Trophoblast cell (in vitro differentiated cells and primary cell): ENCODE data around the gene COLEC11.

Experiments
- DNase-seq, 2 donors: peaks; one replicate each; pipeline ENCODE4 v3.0.0-alpha.2; 2016
- H2AFZ ChIP-seq: 2 replicates; pipeline ENCODE4 v1.6.1; 2013; ENCODE audit warnings: low read length, moderate library complexity, mild to moderate bottlenecking; ENCODE audit not compliant: insufficient read depth, poor library complexity
- H2AK5ac ChIP-seq: 2 replicates; pipeline ENCODE4 v1.6.1; 2013; ENCODE audit warnings: mild to moderate bottlenecking, low read length
- H2BK120ac ChIP-seq: 2 replicates; pipeline ENCODE4 v1.6.1; 2013; ENCODE audit warnings: low read length, mild to moderate bottlenecking, moderate library complexity; ENCODE audit not compliant: insufficient read depth, poor library complexity
- H2BK12ac ChIP-seq: 2 replicates; pipeline ENCODE4 v1.6.1; 2013; ENCODE audit warnings: mild to moderate bottlenecking, low read length, moderate library complexity
- H2BK5ac ChIP-seq: 2 replicates; pipeline ENCODE4 v1.6.1; 2013; ENCODE audit warnings: low read length, low read depth, moderate library complexity, mild to moderate bottlenecking; ENCODE audit not compliant: poor library complexity
- H3K14ac ChIP-seq: 2 replicates; pipeline ENCODE4 v1.6.1; 2013; ENCODE audit warnings: mild to moderate bottlenecking, low read length
- H3K18ac ChIP-seq: 2 replicates; pipeline ENCODE4 v1.6.1; 2013; ENCODE audit warnings: mild to moderate bottlenecking, low read length
- H3K23ac ChIP-seq: 2 replicates; pipeline ENCODE4 v1.6.1; 2013; ENCODE audit warnings: low read length
- H3K27ac ChIP-seq: 2 replicates; pipeline ENCODE4 v1.5.1; 2013; ENCODE audit warnings: low read depth, mild to moderate bottlenecking, inconsistent platforms, low read length, moderate library complexity
- H3K27me3 ChIP-seq: 2 replicates; pipeline ENCODE4 v1.6.1; 2013; ENCODE audit warnings: inconsistent platforms, mild to moderate bottlenecking, low read length, moderate library complexity; ENCODE audit not compliant: insufficient read depth
- H3K36me3 ChIP-seq, 2 experiments: 1 replicate in 1 of 2; 2 replicates in 1 of 2; pipeline ENCODE4 v1.6.1; 2013; ENCODE audit warnings: low read length in 2 of 2, mild to moderate bottlenecking in 2 of 2, moderate library complexity in 1 of 2; ENCODE audit not compliant: insufficient read depth in 2 of 2, control insufficient read depth in 1 of 2
- H3K4ac ChIP-seq: 2 replicates; pipeline ENCODE4 v1.6.1; 2013; ENCODE audit warnings: low read depth, mild to moderate bottlenecking, low read length, moderate library complexity
- H3K4me1 ChIP-seq, 2 experiments: 1 replicate in 1 of 2; 2 replicates in 1 of 2; pipeline ENCODE4 v1.6.1; 2013; ENCODE audit warnings: low read length in 2 of 2, mild to moderate bottlenecking in 2 of 2, moderate library complexity in 1 of 2; ENCODE audit not compliant: insufficient read depth in 2 of 2, control insufficient read depth in 1 of 2
- H3K4me2 ChIP-seq: 2 replicates; pipeline ENCODE4 v1.6.1; 2013; ENCODE audit warnings: inconsistent platforms, mild to moderate bottlenecking, low read length, moderate library complexity
- H3K4me3 ChIP-seq: 2 replicates; pipeline ENCODE4 v1.5.1; 2013; ENCODE audit warnings: mild to moderate bottlenecking, low read depth, low read length, inconsistent platforms
- H3K79me1 ChIP-seq: one replicate; pipeline ENCODE4 v1.6.1; 2013; ENCODE audit warnings: low read length
- H3K79me2 ChIP-seq: 2 replicates; pipeline ENCODE4 v1.6.1; 2013; ENCODE audit warnings: low read length, mild to moderate bottlenecking; ENCODE audit not compliant: control insufficient read depth, insufficient read depth, poor library complexity
- H3K9ac ChIP-seq: 2 replicates; pipeline ENCODE4 v1.6.1; 2013; ENCODE audit warnings: mild to moderate bottlenecking, low read length
- H3K9me3 ChIP-seq: 2 replicates; pipeline ENCODE4 v1.6.1; 2013; ENCODE audit warnings: low read depth, mild to moderate bottlenecking, control low read depth, inconsistent platforms, low read length; ENCODE audit not compliant: insufficient read depth
- H4K12ac ChIP-seq: 2 replicates; pipeline ENCODE4 v1.6.1; 2013; ENCODE audit warnings: low read depth, mild to moderate bottlenecking, low read length, moderate library complexity
- H4K8ac ChIP-seq: 2 replicates; pipeline ENCODE4 v1.6.1; 2013; ENCODE audit warnings: low read depth, mild to moderate bottlenecking, low read length, moderate library complexity
- H4K91ac ChIP-seq: one replicate; pipeline ENCODE4 v1.6.1; 2013; ENCODE audit warnings: low read depth, mild to moderate bottlenecking, low read length, moderate library complexity
- WGBS: extraction: QIAGEN DNeasy Blood & Tissue Kit; methylation state at CpG from one replicate; pipeline ENCODE4 v1.1.7; 2013; ENCODE audit warnings: missing lambda C conversion rate; ENCODE audit not compliant: insufficient read length, insufficient coverage; ENCODE audit errors: extremely low coverage; 5-methylcytosine and 5-hydroxymethylcytosine counted together

Gene COLEC11

DNA sequence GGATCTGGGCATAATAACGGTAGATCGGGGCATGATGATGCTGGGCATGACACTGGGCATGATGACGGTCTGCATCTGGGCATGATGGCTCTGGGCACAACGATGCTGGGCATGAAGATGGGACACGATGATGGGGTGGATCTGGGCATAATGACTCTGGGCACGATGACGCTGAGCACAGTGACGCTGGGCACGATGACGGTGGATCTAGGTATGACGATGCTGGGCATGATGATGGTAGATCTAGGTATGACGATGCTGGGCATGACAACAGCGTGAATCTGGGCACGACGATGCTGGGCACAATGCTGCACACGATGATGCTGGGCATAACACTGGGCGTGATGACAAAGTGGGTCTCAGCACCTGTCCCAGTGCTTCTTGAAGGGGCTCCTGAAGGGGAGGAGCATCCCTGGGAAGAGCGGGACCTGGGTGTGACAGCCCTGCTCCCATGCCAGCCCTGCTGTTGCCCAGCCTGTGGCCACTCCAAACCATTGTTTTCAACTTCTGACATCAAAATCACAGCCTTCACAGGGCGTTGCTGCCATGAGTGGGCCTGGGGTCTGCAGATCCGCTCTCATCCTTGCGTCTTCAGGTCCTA, 32.7 kb downstream of the COLEC11 start:
- no peak overlapping the region for H3K4me2 ChIP-seq
- H3K9me3 ChIP-seq, result peaks cover 6% of the 10 kb centered on the region
- H3K4ac ChIP-seq, result no peak overlapping the region
- no peak overlapping the region for H2BK120ac ChIP-seq
- H4K8ac ChIP-seq, result no peak overlapping the region
- H2AFZ ChIP-seq, result no peak overlapping the region
- H3K4me1 ChIP-seq, result no peaks in the 10 kb centered on the region
- H4K91ac ChIP-seq, result no peak overlapping the region
- H3K36me3 ChIP-seq, result no peaks in the 10 kb centered on the region
- no peak overlapping the region for H3K9ac ChIP-seq
- no peak overlapping the region for H3K4me3 ChIP-seq
- H3K27ac ChIP-seq, result no peak overlapping the region
- no peak overlapping the region for H2BK5ac ChIP-seq
- no peaks in the 10 kb centered on the region for H3K79me2 ChIP-seq
- H3K18ac ChIP-seq, result no peak overlapping the region
- no peak for DNase-seq
- H3K27me3 ChIP-seq, result no peaks in the 10 kb centered on the region
- H4K12ac ChIP-seq, result no peak overlapping the region
- no peak overlapping the region for H2AK5ac ChIP-seq
- no peak overlapping the region for H2BK12ac ChIP-seq
- no CpG with 5 or more reads among the region's 21 CpGs for WGBS
- H3K23ac ChIP-seq, result no peak overlapping the region
- no peaks in the 10 kb centered on the region for H3K79me1 ChIP-seq
- H3K14ac ChIP-seq, result no peak overlapping the region

DNA sequence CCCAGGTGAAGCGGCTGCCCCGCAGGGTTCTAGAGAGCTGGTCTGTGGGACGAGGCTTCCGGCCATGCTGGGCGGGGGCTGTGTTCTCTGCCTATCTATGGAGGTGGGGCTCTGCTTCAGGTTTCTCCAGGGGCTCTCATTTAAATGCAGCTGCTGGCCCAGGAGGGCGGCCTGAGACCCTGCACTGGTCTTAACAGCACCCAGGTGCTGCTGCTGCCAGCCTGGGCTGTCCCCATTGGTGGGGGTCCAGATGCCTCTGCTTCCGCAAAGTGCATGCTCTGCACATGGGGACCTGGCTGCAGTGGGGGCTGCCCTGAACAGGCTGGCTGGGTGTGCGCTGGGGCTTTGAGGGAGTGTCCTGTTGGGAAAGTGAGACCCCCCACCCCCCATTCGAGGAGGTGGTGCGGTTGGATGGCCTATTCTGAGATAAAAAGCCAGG, 33.3 kb downstream of the COLEC11 start:
- no peak overlapping the region for H4K8ac ChIP-seq
- H3K27ac ChIP-seq, result no peak overlapping the region
- no peak overlapping the region for H2BK120ac ChIP-seq
- no peak overlapping the region for H3K23ac ChIP-seq
- no peak overlapping the region for H4K12ac ChIP-seq
- H2BK5ac ChIP-seq, result no peak overlapping the region
- no peak overlapping the region for H3K9ac ChIP-seq
- H3K4me1 ChIP-seq, result no peaks in the 10 kb centered on the region
- H3K18ac ChIP-seq, result no peak overlapping the region
- no peak overlapping the region for H2AFZ ChIP-seq
- H3K14ac ChIP-seq, result no peak overlapping the region
- H3K79me2 ChIP-seq, result no peaks in the 10 kb centered on the region
- H2BK12ac ChIP-seq, result no peak overlapping the region
- H3K4me3 ChIP-seq, result no peak overlapping the region
- H3K79me1 ChIP-seq, result no peaks in the 10 kb centered on the region
- peaks cover 6% of the 10 kb centered on the region for H3K9me3 ChIP-seq
- no peak for DNase-seq
- no peak overlapping the region for H3K4me2 ChIP-seq
- no CpG with 5 or more reads among the region's 10 CpGs for WGBS
- no peaks in the 10 kb centered on the region for H3K36me3 ChIP-seq
- no peak overlapping the region for H3K4ac ChIP-seq
- no peaks in the 10 kb centered on the region for H3K27me3 ChIP-seq
- H4K91ac ChIP-seq, result no peak overlapping the region
- no peak overlapping the region for H2AK5ac ChIP-seq

DNA sequence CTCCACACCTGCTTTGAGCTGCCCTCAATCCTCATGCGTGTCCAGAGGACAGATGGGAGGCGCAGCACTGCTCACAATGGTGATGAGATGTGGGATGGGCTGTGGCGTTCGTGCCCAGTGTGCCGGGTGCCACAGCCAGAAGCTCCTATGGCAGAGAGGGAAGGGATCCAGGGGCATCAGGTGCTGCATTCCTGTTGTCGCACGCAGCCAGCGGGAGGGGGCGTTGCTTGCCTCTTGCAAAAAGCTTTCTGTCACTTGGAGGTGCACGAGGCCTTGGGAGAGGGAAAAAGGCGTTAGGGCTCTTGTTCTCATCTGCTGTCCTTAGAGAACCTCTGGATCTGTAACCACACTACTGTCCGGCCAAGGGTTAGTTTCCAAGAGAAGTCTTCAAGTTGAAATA, 33.9 kb downstream of the COLEC11 start:
- H3K79me2 ChIP-seq, result no peaks in the 10 kb centered on the region
- H3K36me3 ChIP-seq, result no peaks in the 10 kb centered on the region
- H3K23ac ChIP-seq, result no peak overlapping the region
- H4K12ac ChIP-seq, result no peak overlapping the region
- DNase-seq, result no peak
- H2BK120ac ChIP-seq, result no peak overlapping the region
- H3K14ac ChIP-seq, result no peak overlapping the region
- H2BK5ac ChIP-seq, result no peak overlapping the region
- no peaks in the 10 kb centered on the region for H3K27me3 ChIP-seq
- no peak overlapping the region for H4K8ac ChIP-seq
- no peaks in the 10 kb centered on the region for H3K79me1 ChIP-seq
- no peak overlapping the region for H3K9ac ChIP-seq
- no peak overlapping the region for H3K4me3 ChIP-seq
- H4K91ac ChIP-seq, result no peak overlapping the region
- no peak overlapping the region for H3K4ac ChIP-seq
- no peak overlapping the region for H3K27ac ChIP-seq
- H3K9me3 ChIP-seq, result peaks cover 6% of the 10 kb centered on the region
- no peaks in the 10 kb centered on the region for H3K4me1 ChIP-seq
- H3K4me2 ChIP-seq, result no peak overlapping the region
- no peak overlapping the region for H3K18ac ChIP-seq
- H2AK5ac ChIP-seq, result no peak overlapping the region
- H2BK12ac ChIP-seq, result no peak overlapping the region
- H2AFZ ChIP-seq, result no peak overlapping the region
- no CpG with 5 or more reads among the region's 12 CpGs for WGBS

DNA sequence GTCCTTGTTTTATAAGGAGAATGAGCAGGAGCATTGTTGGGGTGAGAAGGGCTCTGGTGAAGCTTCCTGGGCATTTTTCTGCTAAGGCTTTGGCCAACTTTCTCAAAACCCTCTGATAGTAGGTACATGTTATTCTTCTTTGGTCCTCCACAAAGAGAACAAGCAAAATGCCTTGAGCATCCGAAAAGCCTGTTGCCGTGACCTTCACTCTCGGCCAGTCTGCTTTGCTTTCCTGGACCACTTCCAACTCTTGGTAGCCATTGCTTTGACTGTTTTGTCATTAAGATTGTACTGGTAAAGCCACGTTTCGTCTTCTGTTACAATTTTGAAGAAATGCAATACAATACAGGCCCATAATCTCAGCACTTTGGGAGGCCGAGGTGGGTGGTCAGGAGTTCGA, 35.7 kb downstream of the COLEC11 start:
- Histone ChIP-seq H2AK5ac (no peak overlapping the region), H4K91ac (no peak overlapping the region), H3K23ac (no peak overlapping the region), H3K4ac (no peak overlapping the region), H4K12ac (no peak overlapping the region), H2BK5ac (no peak overlapping the region), H3K27ac (no peak overlapping the region), H2BK12ac (no peak overlapping the region), H3K36me3 (no peaks in the 10 kb centered on the region), H2AFZ (no peak overlapping the region), H3K18ac (no peak overlapping the region), H3K9me3 (peaks cover 4% of the 10 kb centered on the region), H3K4me1 (no peaks in the 10 kb centered on the region), H3K27me3 (no peaks in the 10 kb centered on the region), H4K8ac (no peak overlapping the region), H2BK120ac (no peak overlapping the region), H3K9ac (no peak overlapping the region), H3K4me2 (no peak overlapping the region), H3K79me2 (no peaks in the 10 kb centered on the region), H3K4me3 (no peak overlapping the region), H3K14ac (no peak overlapping the region), H3K79me1 (no peaks in the 10 kb centered on the region)
- WGBS, result no CpG with 5 or more reads among the region's 7 CpGs
- DNase-seq, result no peak
